NB4 (cell line): ENCODE measurements around the gene RNF169.

ENCODE experiments used
- DNase-seq: peaks from one replicate; pipeline ENCODE4 v3.0.0; 2010; ENCODE audit warnings: low read depth
- H3K4me3 ChIP-seq: one replicate; pipeline ENCODE4 v1.5.1; 2011; ENCODE audit warnings: mild to moderate bottlenecking, low read depth, low read length, moderate library complexity
- CTCF ChIP-seq: IDR thresholded peaks from one replicate; pipeline ENCODE4 v1.5.1; 2012; ENCODE audit warnings: low read depth, low read length
- MAX ChIP-seq: IDR thresholded peaks from 2 replicates; pipeline ENCODE4 v1.6.1; 2011; ENCODE audit warnings: low read depth, low read length
- MYC ChIP-seq: IDR thresholded peaks from 2 replicates; pipeline ENCODE4 v1.6.1; 2011; ENCODE audit warnings: low read depth, low read length
- POLR2A ChIP-seq: IDR thresholded peaks from 2 replicates; pipeline ENCODE4 v1.6.1; 2011; ENCODE audit warnings: mild to moderate bottlenecking; ENCODE audit not compliant: insufficient read length; ENCODE audit errors: extremely low read depth

Gene RNF169

GRCh38 chr11:74842967-74843366, 94.3 kb downstream of the RNF169 start:
- no peak for DNase-seq
- no peak for TF ChIP-seq POLR2A
- no peak for TF ChIP-seq MAX
- TF ChIP-seq CTCF, result no peak
- no peak for TF ChIP-seq MYC
- H3K4me3 ChIP-seq, result no peak overlapping the region

GRCh38 chr11:74844072-74844471, 95.4 kb downstream of the RNF169 start:
- no peak overlapping the region for H3K4me3 ChIP-seq
- no peak for DNase-seq
- no peak for TF ChIP-seq POLR2A
- TF ChIP-seq MYC, result no peak
- TF ChIP-seq MAX, result no peak

- H3K4me3 ChIP-seq, result no peak overlapping the region
- DNase-seq, result no peak
- TF ChIP-seq MAX (no peak), MYC (no peak), POLR2A (no peak), CTCF (no peak)
Measured at GRCh38 chr11:74844865-74845264, 96.2 kb downstream of the RNF169 start.

GRCh38 chr11:74845978-74846517, 97.4 kb downstream of the RNF169 start:
- no peak for DNase-seq
- TF ChIP-seq CTCF (no peak), POLR2A (no peak), MAX (no peak), MYC (no peak)

GRCh38 chr11:74846770-74847169, 98.1 kb downstream of the RNF169 start:
- no peak overlapping the region for H3K4me3 ChIP-seq
- TF ChIP-seq POLR2A (no peak), MAX (no peak), MYC (no peak), CTCF (no peak)
- DNase-seq, result no peak

More at GRCh38 chr11:74845978-74846517, 97.4 kb downstream of the RNF169 start:
- H3K4me3 ChIP-seq, result no peak overlapping the region

- H3K4me3 ChIP-seq, result no peak overlapping the region
- DNase-seq, result no peak
- TF ChIP-seq POLR2A (no peak), MYC (no peak), CTCF (no peak), MAX (no peak)
Measured at GRCh38 chr11:74847395-74847794, 98.7 kb downstream of the RNF169 start.
